Measurements from ENCODE around the gene HMCN2.

DNA sequence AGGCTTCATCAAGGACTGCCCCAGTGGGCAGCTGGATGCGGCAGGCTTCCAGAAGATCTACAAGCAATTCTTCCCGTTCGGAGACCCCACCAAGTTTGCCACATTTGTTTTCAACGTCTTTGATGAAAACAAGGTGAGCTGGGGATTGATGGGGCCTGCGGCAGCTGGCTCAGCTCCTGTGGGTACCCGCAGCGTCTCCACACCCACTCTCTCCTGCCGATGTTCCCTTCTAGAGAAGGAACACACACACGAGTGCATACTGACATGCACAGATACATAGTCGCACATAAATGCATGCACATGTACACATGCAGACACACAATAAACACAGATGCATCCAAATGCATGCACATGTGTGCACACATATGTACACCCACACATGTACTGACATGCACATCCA, 47.7 kb upstream of the HMCN2 start:
- TF ChIP-seq, protein P1, sequence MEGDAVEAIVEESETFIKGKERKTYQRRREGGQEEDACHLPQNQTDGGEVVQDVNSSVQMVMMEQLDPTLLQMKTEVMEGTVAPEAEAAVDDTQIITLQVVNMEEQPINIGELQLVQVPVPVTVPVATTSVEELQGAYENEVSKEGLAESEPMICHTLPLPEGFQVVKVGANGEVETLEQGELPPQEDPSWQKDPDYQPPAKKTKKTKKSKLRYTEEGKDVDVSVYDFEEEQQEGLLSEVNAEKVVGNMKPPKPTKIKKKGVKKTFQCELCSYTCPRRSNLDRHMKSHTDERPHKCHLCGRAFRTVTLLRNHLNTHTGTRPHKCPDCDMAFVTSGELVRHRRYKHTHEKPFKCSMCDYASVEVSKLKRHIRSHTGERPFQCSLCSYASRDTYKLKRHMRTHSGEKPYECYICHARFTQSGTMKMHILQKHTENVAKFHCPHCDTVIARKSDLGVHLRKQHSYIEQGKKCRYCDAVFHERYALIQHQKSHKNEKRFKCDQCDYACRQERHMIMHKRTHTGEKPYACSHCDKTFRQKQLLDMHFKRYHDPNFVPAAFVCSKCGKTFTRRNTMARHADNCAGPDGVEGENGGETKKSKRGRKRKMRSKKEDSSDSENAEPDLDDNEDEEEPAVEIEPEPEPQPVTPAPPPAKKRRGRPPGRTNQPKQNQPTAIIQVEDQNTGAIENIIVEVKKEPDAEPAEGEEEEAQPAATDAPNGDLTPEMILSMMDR (IDR thresholded peaks at IDR 0.05) = no peak
- TF ChIP-seq POLR2A (IDR thresholded peaks at IDR 0.05) = no peak

All from uterus (tissue), 2 donors.